ENCODE results near the gene PCSK7.

- no peak for TF ChIP-seq TCF4 (CRISPR knock-in tag; IDR thresholded peaks at IDR 0.05; ENCODE audit: borderline replicate concordance)
- no peak for TF ChIP-seq ZNF8 (CRISPR knock-in tag; IDR thresholded peaks at IDR 0.05)
- no peak for TF ChIP-seq RARB (CRISPR knock-in tag; IDR thresholded peaks at IDR 0.05)
- TF ChIP-seq ZC3H10 (CRISPR knock-in tag; IDR thresholded peaks at IDR 0.05): no peak
- no peak for TF ChIP-seq ZNF70 (CRISPR knock-in tag; IDR thresholded peaks at IDR 0.05)
- no peak for TF ChIP-seq PPARA (CRISPR knock-in tag; IDR thresholded peaks at IDR 0.05; ENCODE audit: borderline replicate concordance)
- TF ChIP-seq PATZ1 (CRISPR knock-in tag; IDR thresholded peaks at IDR 0.05; ENCODE audit: borderline replicate concordance): no peak
Measured at GRCh38 chr11:117269856-117270255, 38.0 kb upstream of the PCSK7 start.

Data from SK-N-SH treated with all-trans-retinoic acid at 6 μM for 48 hours (cell line).